HG03039 (cell line): ENCODE measurements around the gene TSKU.
"Not testable (repeated sequence)": the region's sequence is repeated elsewhere in the genome, so short reads cannot be mapped to it uniquely, and the experiment has no call there.

Experiments used
- ATAC-seq: cut with Tn5 transposase; IDR thresholded peaks from one replicate; pipeline ENCODE4 v1.9.1; 2021; ENCODE audit warnings: mild to moderate bottlenecking, moderate library complexity; ENCODE audit not compliant: unreplicated experiment

TSKU gene

GRCh38 chr11:76787271-76787670, 4.1 kb downstream of the TSKU start:
- no peak for ATAC-seq

- ATAC-seq = no peak
Measured at GRCh38 chr11:76787911-76788596, 4.9 kb downstream of the TSKU start.

- no peak for ATAC-seq
Measured at GRCh38 chr11:76788661-76789442, 5.7 kb downstream of the TSKU start.

- ATAC-seq = no peak
Measured at GRCh38 chr11:76789443-76789719, 6.2 kb downstream of the TSKU start.

- ATAC-seq = no peak
Measured at GRCh38 chr11:76790251-76790650, 7.1 kb downstream of the TSKU start.

GRCh38 chr11:76791002-76791770, 8.0 kb downstream of the TSKU start:
- not testable (repeated sequence) for ATAC-seq

- no peak for ATAC-seq
Measured at GRCh38 chr11:76791861-76792260, 8.7 kb downstream of the TSKU start.

GRCh38 chr11:76792505-76793264, 9.5 kb downstream of the TSKU start:
- ATAC-seq = no peak

GRCh38 chr11:76793391-76794291, 10.5 kb downstream of the TSKU start:
- no peak for ATAC-seq

GRCh38 chr11:76794371-76795289, 11.5 kb downstream of the TSKU start:
- ATAC-seq = no peak

GRCh38 chr11:76795290-76795935, 12.3 kb downstream of the TSKU start:
- no peak for ATAC-seq

GRCh38 chr11:76795936-76796441, 12.8 kb downstream of the TSKU start:
- ATAC-seq = no peak

- no peak for ATAC-seq
Measured at GRCh38 chr11:76796511-76797198, 13.5 kb downstream of the TSKU start.

- ATAC-seq = no peak
Measured at GRCh38 chr11:76797341-76798201, 14.4 kb downstream of the TSKU start.

- no peak for ATAC-seq
Measured at GRCh38 chr11:76798202-76798581, 15.0 kb downstream of the TSKU start.

- no peak for ATAC-seq
Measured at GRCh38 chr11:76798671-76799065, 15.5 kb downstream of the TSKU start.
